Measurements from ENCODE around the gene VDAC1.

VDAC1 gene

GRCh38 chr5:134001938-134002731 is 2.6 kb downstream of the VDAC1 start:
- TF ChIP-seq SPI1 (IDR thresholded peaks at IDR 0.05; ENCODE audit: borderline replicate concordance, low read depth): no peak
- TF ChIP-seq POLR2AphosphoS5 (IDR thresholded peaks at IDR 0.05; ENCODE audit: low read depth): no peak
- TF ChIP-seq REST (IDR thresholded peaks at IDR 0.05; ENCODE audit: insufficient replicate concordance, low read depth): no peak
- TF ChIP-seq, protein P1, sequence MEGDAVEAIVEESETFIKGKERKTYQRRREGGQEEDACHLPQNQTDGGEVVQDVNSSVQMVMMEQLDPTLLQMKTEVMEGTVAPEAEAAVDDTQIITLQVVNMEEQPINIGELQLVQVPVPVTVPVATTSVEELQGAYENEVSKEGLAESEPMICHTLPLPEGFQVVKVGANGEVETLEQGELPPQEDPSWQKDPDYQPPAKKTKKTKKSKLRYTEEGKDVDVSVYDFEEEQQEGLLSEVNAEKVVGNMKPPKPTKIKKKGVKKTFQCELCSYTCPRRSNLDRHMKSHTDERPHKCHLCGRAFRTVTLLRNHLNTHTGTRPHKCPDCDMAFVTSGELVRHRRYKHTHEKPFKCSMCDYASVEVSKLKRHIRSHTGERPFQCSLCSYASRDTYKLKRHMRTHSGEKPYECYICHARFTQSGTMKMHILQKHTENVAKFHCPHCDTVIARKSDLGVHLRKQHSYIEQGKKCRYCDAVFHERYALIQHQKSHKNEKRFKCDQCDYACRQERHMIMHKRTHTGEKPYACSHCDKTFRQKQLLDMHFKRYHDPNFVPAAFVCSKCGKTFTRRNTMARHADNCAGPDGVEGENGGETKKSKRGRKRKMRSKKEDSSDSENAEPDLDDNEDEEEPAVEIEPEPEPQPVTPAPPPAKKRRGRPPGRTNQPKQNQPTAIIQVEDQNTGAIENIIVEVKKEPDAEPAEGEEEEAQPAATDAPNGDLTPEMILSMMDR (IDR thresholded peaks at IDR 0.05; ENCODE audit: insufficient read depth, low read length): no peak
- no peak for TF ChIP-seq GABPA (IDR thresholded peaks at IDR 0.05; ENCODE audit: low read depth)
- H3K27ac ChIP-seq (replicated peaks): no peak overlapping the region
- H3K27me3 ChIP-seq (ENCODE audit: insufficient read depth, poor library complexity, severe bottlenecking): no peaks in the 10 kb centered on the region
- DNase-seq (ENCODE audit: low read depth in 1 of 2, low spot score in 1 of 2): no peak
- H3K4me3 ChIP-seq (replicated peaks; ENCODE audit: insufficient read depth, low read length): no peak overlapping the region

DNA sequence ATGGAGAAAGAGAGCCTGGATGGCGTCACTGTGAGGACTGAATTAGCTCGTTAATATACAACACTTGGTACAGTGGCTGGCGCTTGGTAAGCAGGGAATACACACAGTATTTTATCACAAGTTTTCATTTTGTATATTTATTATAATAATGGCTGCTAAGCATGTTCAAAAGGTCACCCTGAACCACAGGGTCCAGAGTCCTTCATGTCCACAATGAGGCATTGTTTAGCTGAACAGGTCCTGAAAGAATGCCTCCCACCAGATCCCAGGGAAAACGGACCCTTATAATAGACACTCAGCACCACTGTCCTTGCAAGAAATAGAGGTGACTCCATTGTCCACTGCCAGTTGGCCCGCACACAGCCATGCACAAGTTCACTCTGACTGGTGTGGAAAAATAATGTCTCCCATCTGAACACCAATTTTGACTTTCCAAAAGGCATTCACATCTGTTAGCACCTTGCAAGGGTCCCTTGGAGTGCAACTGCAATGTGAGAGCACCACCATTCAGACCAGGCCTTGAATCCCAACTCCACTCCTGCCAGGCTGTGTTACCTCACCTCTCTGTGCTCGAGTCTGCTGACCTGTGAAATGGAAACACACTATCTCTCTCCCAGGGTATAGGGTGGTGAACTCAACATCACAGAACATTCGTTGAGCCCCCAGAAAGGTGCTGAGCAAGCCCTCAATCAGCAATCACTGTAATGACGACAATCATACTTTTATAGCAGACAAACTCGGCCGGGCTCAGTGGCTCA is 3.9 kb downstream of the VDAC1 start:
- Histone ChIP-seq H3K27ac (replicated peaks) (no peak overlapping the region), H3K27me3 (ENCODE audit: insufficient read depth, poor library complexity, severe bottlenecking) (no peaks in the 10 kb centered on the region), H3K4me3 (replicated peaks; ENCODE audit: insufficient read depth, low read length) (no peak overlapping the region)
- DNase-seq (ENCODE audit: low read depth in 1 of 2, low spot score in 1 of 2): no peak
- TF ChIP-seq, protein P1 (IDR thresholded peaks at IDR 0.05; ENCODE audit: insufficient read depth, low read length): no peak
- TF ChIP-seq SPI1 (IDR thresholded peaks at IDR 0.05; ENCODE audit: borderline replicate concordance, low read depth) (no peak), POLR2AphosphoS5 (IDR thresholded peaks at IDR 0.05; ENCODE audit: low read depth) (no peak), REST (IDR thresholded peaks at IDR 0.05; ENCODE audit: insufficient replicate concordance, low read depth) (no peak), GABPA (IDR thresholded peaks at IDR 0.05; ENCODE audit: low read depth) (no peak)

- Histone ChIP-seq H3K27ac (replicated peaks) (no peak overlapping the region), H3K4me3 (replicated peaks; ENCODE audit: insufficient read depth, low read length) (no peak overlapping the region), H3K27me3 (ENCODE audit: insufficient read depth, poor library complexity, severe bottlenecking) (no peaks in the 10 kb centered on the region)
- DNase-seq (ENCODE audit: low read depth in 1 of 2, low spot score in 1 of 2): no peak
- TF ChIP-seq SPI1 (IDR thresholded peaks at IDR 0.05; ENCODE audit: borderline replicate concordance, low read depth): no peak
- no peak for TF ChIP-seq REST (IDR thresholded peaks at IDR 0.05; ENCODE audit: insufficient replicate concordance, low read depth)
- TF ChIP-seq, protein P1 (IDR thresholded peaks at IDR 0.05; ENCODE audit: insufficient read depth, low read length): no peak
- no peak for TF ChIP-seq GABPA (IDR thresholded peaks at IDR 0.05; ENCODE audit: low read depth)
Measured at GRCh38 chr5:134000091-134000511, 4.7 kb downstream of the VDAC1 start.

Data from HL-60 (cell line).